NCI-H345 (cell line): ENCODE measurements around the gene TOMM40L.
"Not testable (repeated sequence)": the region's sequence is repeated elsewhere in the genome, so short reads cannot be mapped to it uniquely, and the experiment has no call there.

Experiments
- DNase-seq: peaks from one replicate; lab custom pipeline; 2025; lab: John Stamatoyannopoulos, UW

TOMM40L gene

DNA sequence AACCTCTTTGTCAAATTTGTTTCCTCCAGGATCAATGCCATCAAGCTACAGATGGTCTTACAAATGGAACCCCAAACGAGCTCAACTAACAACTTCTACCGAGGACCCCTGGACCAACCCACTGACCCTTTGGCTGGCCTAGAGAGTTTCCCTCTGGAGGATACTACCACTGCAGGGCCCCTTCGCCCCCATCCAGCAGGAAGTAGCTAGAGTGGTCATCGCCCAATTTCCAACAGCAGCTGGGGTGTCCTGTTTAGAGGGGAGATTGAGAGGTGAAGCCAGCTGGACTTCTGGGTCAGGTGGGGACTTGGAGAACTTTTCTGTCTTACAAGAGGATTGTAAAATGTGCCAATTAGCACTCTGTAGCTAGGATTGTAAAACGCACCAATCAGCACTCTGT, 31.2 kb downstream of the TOMM40L start:
- not testable (repeated sequence) for DNase-seq

DNA sequence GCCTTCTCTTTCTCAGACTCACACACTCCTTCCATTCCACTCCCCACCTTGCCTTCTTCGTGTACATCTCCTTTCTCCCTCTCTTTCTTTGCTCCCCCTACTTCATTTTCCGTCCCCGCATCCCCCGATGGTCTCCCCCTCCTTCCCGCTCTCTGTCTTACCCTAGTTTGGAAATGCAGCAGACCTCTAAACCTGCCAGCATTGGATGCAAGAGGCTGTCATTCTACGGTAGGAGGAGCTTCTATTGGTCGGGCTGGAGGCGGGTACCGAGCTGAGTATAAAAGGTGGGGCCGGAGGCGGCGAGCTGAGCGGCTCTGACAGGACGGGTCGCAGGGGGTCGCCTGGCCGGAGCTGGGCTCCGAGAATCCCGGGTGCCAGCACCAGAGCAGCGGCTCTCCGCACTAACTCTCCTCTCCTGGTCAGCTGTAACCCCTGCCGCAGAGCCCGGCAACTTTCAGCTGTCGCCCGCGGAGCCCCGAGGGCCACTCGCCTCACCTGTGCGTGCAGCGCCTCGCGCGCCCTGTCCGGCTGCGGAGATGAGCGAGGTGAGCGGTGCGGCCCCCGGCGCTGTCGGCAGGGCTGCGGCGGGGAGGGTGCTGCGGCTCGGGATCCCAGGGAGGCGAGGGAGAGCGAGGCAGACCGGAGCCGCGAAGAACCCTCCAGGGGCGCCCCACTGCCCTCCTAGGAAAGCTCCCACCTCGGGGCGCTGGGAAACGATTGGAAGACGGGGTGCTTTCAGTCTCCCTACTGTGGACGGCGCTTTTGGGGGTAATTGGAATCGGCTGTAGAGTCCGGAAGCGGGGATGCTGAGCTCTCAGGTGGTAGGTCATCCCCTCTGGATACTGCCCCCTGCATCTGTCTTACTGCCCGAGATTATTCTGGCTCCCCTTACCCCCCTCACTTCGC, 32.8 kb downstream of the TOMM40L start, which contains the start of gene PCP4L1:
PCP4L1 (plus strand) TSS at position 307 of the 906 bp plus-strand sequence; CDS start at position 537, 230 bp downstream.
- DNase-seq, result peak; percentile 59

DNA sequence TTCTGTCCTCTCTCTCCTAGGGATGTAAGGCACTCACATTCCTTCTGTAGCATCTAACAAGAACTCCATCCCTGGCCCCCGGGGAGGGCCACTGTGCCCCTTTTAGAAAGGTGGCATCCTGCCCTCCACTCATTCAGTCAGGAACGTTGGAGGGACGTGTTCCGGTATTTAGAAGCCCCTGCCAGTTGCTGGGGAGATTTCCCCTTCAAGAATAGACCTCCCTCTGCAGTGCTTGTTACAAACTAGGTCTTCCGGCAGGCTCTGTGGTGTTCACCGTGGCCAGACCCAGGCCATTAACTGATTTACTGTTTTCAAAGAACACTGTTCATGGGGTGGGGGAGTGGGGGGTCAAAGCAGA, 33.5 kb downstream of the TOMM40L start:
- no peak for DNase-seq

DNA sequence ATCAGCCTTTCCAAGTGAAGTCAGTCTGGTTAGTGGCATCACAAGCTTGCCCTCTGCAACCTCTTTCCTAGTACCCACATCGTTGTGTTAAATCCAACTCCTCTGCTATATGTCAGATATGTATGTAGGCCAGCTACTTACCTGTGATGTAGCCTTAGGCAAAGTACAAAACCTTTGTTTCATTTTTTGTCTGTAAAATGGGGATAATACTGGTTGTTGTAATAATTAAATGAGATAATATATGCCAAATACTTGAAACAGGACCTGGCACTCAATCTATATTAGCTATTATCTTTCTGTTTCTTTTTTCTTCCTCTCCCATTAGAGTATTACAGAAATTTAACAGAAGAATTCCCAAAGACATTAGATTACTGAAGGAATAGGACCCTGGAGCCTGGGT, 33.9 kb downstream of the TOMM40L start:
- no peak for DNase-seq

DNA sequence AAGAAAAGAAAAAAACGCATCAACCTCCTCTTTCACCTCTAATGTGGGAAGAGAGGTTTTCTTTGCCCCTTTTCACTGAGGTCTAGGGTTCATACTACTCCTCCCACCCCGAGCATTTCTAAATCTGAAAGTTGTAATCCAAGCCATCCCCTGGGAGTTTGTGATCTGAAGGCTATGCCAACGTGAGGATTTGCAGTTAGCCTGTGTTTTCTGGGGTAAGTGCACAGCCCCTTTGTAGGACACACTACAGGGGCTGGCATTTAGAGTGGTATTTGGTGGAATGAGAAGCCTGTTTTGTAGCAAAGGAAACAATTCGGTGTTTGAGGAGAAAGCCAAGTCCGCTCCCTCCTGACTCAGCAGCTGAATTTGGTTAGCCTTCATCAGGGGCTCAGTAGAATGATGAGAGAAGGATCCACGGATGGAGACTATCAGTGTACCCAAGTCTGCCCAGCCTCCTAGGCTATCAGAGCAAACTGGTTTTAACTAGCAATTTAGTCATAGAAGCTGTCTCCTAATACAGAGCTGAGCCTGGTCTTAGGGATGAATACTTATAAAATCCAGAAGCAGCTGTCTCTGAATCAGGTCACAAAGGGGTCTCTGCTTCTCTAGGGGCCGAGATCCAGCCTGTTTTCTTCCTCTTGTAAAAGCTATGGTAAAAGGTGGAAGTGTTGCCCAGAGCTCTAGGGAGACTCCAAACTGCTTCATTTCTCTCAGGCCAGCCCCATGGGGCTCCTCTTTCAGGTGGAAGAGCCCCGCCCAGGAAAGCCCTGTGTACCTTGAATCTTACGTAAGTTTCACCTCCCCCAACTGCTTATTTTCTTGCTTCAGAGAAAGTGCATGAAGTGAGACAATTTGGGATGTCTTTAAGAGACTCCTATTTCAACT, 34.8 kb downstream of the TOMM40L start:
- no peak for DNase-seq

DNA sequence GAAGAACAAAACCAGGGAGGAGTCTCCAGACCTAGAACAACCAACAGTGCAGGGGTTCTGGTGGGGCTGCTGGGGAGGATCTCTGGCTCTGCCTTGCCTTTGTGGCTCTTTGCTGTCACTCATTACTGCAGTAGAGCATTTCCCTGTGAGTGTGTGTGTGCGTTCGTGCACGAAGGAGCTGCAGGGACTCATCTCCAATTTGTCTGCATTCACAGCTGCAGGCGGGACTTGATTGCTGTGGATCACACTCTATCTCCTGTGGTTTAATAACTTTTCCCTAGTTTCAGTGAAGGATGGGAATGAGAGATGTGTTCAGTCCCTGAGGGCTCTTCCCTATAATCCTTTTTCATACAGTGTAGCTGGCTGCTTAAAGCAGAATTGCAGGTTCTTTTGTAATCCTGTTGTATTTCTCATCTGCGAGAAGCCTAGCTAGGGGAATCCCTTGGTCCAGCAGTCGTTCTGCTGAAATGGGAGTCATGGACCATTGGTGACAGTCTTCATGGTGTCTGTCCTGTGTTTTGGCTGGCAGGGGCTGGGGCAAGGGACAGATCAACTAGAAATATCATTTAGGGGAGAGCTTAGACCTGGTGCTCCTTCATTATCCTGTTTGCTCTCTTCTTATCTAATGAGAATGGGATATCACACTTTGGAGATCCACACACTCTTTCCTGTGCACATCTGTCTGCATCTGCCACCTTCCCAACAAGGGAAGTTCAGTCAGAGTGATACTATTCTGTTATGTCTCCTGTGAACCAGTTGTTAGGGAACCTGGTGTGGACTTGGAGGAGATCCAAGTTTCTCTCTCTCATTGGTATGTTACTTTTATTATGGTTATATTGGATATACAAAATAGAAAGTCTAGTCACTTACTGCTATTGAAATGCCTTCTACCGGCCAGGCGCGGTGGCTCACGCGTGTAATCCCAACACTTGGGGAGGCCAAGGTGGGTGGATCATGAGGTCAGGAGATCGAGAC, 35.7 kb downstream of the TOMM40L start:
- peak; percentile 16 for DNase-seq

DNA sequence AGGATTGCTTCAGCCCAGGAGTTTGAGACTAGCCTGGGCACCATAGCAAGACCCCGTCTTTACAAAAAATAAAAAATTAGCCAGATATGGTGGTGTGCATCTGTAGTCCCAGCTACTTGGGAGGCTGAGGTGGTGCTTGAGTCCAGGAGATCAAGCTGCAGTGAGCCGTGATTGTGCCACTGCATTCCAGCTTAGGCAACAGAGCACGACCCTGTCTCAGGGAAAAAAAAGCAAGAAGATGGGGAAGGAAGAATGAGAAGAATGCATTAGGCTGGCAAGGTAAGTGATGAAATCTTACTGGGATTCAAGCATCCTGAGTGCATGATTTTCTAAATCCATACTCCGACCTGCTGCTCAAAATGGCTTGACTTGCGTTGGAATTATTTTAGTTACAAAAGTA, 39.4 kb downstream of the TOMM40L start:
- no peak for DNase-seq

DNA sequence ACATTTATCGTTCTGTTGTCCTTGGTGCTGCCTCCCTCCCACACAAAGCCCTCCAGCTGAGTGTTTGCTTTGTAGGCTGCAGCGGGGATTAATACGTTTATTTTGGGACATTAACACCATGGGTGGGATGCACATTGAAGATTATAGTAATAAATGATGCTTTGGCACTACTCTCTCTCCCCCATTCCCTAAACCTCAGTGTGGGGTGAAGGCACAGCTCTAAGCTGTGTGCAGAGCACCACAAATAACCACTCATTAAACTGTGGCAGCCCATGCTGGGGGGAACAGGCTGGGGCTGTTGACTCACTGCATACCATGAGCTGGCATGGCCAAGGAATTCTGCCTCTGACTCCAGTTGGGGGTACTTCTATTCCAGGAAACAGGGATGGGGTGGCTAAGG, 40.3 kb downstream of the TOMM40L start:
- no peak for DNase-seq

DNA sequence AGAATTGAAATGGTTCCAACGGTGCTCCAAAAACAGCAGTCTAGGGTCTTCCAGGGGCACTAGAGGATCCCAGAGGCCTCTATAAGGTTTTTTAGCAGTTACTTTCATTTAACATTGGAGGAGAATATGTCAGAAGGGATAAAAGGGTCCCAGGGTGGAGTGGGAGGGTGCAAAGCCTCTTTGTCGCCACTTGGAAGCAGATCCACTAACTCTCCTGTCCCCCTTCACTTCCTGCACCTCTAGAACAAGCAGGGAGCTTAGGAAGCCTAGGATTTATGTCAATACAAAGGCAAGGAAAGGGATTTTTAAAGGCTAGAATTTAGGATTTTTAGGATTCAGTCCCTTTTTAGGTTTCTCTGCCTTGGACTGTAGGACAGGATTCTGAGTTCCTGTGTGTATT, 41.0 kb downstream of the TOMM40L start:
- DNase-seq, result no peak

DNA sequence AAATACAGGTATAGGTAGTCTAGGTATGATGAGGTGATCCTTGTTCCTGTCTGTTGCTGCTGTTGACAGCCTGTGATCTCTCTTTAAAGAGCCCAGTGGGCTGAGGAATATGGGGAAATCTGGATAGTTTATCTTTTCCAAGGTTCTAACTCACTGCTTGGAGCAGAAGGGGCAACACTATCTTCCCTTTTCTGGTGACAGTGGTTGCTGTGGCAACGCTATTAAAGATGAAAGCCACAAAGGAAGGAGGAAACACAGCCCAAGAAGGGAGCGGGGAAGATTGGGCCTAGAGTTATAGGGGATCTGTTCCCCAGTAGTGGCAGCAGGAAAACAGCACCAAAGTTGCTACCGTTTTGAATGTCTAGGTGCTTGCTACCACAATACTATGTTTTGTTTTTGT, 41.5 kb downstream of the TOMM40L start:
- no peak for DNase-seq

DNA sequence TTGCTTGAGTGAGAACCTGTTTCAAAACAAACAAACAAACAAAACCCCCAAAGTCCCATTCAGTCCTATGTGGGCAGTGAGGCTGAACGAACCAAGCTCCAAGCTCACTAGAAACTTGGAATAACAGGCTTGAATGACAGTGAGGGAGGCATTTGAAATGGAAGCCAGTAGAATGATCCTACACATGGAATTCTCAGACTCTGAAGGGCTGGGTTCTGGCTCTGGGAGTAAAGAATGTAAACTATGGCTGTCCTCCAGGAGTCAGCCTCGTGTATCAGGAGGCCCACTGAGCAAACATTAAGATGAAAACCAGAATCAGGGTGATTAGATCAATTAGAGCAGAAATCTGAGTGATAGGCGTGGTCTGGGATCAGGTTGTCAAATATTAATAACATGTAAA, 47.5 kb downstream of the TOMM40L start:
- DNase-seq, result no peak

DNA sequence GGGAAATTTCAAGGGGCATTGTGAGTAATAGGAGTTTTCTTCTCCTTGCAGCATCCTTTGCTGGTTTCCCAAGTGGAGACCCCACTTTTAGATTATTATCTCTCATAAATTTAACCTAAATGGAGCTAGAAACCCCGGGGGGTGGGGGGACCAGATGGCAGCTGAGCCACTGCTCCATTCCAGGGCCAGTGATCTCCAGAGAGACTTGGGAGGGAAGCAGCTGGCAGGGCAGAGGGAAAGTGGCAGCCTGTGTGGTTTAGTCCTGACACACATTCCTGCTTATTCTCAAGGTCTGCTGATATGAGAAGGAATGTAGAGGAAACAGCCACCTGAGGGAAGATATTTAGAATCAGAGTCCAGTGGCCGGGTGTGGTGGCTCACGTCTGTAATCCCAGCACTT, 49.0 kb downstream of the TOMM40L start:
- DNase-seq, result no peak
